Activated CD4-positive, alpha-beta T cell treated with anti-CD3 and anti-CD28 coated beads, Interleukin-2, amount 50 U/mL, for 16 hours (primary cell): ENCODE measurements around the gene SLC22A17.

Experiments used
- DNase-seq: peaks from one replicate; pipeline ENCODE4 v3.0.0-alpha.2; 2020

Gene SLC22A17

GRCh38 chr14:23302290-23303225 is 50.1 kb downstream of the SLC22A17 start, which contains the start of gene PPP1R3E:
Gene PPP1R3E (minus strand): TSS chr14:23302859. CDS start chr14:23302576, 283 bp downstream.
- DNase-seq: peak; percentile 85

GRCh38 chr14:23301969-23302289 is 50.8 kb downstream of the SLC22A17 start:
- no peak for DNase-seq

GRCh38 chr14:23301288-23301968 is 51.3 kb downstream of the SLC22A17 start:
- peak; percentile 98 for DNase-seq

GRCh38 chr14:23300687-23301223 is 51.9 kb downstream of the SLC22A17 start:
- DNase-seq: peak; percentile 8

- no peak for DNase-seq
Measured at GRCh38 chr14:23299986-23300686, 52.6 kb downstream of the SLC22A17 start.

- peak; percentile 21 for DNase-seq
Measured at GRCh38 chr14:23299211-23299957, 53.3 kb downstream of the SLC22A17 start.

- no peak for DNase-seq
Measured at GRCh38 chr14:23297611-23298277, 54.9 kb downstream of the SLC22A17 start.

- DNase-seq: no peak
Measured at GRCh38 chr14:23297096-23297495, 55.6 kb downstream of the SLC22A17 start.
